ENCODE data around the gene CTIF.

- TF ChIP-seq POLR2AphosphoS5 (IDR thresholded peaks at IDR 0.05; ENCODE audit: low read depth, low read length) (no peak), CTCF (IDR thresholded peaks at IDR 0.05) (no peak), SIN3A (IDR thresholded peaks at IDR 0.05; ENCODE audit: borderline replicate concordance, insufficient read depth, low read depth, low read length) (no peak), REST (IDR thresholded peaks at IDR 0.05; ENCODE audit: insufficient read depth in 1 of 2, low read depth in 2 of 2, low read length in 1 of 2) (no peak)
These were observed 8.3 kb upstream of the CTIF start for GRCh38 chr18:48530399-48531081.
